K562 treated with DMSO at 1 percent for 4 hours (cell line): Measurements from ENCODE around the gene LLPH. TPM values are rescaled to one million over a fixed set of nuclear protein-coding genes. Genes with fewer than 3 reads are reported as not detected.

ENCODE experiments used
- total RNA-seq: library from RNA; unstranded; fragments of 300-600 nt; gene quantifications from 2 replicates; pipeline ENCODE4 v1.2.3, GENCODE V29; 2022; ENCODE audit not compliant: insufficient read depth

LLPH gene
- total RNA-seq, result 9.9 and 12.1 TPM in 2 replicates

DNA sequence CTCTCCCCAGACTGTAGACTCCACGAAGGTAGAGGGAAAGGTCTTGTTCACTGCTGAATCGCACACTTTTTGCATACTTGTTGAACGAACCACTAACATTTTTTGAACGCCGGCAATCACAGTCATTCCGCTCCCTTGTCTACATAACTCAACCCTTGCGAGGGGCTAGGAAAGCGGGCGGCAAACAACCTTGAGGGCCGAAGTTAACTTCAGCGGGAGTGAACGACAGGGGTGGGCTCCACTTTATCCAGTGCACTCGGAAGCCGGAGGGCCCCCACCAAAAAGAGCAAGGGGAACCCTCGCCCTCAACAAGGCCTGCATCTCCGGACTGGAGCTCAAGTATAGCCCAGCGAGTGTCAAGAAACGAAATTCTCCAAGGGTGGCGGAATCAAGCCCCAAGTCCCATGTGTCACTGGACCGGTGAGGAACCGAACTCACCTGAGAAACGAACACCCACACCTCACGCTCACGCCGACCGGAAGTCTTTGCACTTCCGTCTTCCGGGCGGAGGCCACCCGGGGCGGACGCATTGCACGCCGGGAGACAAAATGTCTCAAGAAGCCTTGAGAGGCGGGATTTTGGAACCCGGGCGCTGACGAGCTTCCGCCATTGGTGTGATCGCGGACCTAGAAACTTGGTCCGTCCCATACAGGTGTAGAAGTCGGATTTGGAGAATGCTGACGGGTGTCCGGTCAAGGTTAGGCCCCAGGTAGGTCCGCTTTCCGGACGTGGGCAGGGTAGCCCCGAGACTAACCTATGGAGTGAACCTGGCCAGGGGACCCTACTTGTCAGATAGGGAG, at the start of gene LLPH:
TSS of gene LLPH (minus strand) at position 484 of the 800 bp plus-strand sequence. CDS start 1,644 bp downstream, outside the sequence.

DNA sequence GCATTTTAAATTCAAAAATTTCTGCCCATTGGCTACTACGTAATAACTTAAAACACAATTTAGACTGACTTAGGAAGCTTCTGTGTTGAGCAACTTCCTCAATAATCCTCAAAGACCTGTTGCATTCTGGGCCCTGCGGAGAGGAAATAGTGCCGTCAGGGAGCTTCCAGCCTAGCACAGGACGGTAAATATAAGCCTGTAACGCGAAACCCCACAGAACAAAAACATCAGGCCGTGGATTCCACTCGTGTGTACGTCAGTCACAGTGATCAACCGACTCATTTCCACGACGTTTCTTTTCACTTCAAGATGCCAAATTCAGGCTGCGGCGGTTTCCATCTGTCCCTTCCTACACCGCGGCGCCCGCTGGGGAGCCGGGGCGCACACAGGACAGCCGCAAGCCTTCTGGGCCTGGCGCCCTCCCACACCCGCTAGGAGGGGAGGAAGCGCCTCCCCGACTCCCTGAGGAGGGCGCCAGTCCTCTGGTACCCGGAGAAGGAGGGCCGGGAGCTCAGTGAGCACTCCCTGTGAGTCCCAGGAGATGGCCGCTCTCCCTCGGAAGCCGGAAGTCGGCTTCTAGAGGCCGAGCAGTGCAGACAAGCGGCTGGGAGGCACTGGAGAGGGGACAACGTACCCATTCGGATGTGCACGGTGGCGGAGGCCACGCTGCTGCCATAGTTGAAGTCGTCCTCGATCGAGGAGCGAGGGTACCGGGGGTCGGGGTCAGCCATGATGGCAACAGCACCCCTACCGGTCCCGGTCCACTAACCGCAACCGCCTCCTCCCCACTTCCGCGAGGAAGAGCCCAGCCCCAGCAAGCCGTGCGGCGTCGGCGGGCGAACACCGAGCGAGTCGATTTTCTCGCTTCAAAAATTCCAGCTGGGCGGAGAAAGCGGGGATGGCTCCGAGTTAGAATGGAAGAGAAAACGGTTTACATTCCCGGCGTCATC, 38.9 kb upstream of the LLPH start, which contains the start of gene TMBIM4:
TSS of gene TMBIM4 (minus strand) at position 776 of the 950 bp plus-strand sequence. CDS start at position 731, 45 bp downstream.

Other genes with a start within 250 kb of the LLPH start
- 37.1 and 46.8 TPM in 2 replicates for gene TMBIM4, start 39.2 kb upstream of the LLPH start, total RNA-seq
- not detected in 2 replicates for gene IRAK3, start 58.5 kb upstream of the LLPH start, total RNA-seq
- gene HELB, start 171.7 kb upstream of the LLPH start, total RNA-seq, result 0.30 and 0.56 TPM in 2 replicates